HG03139 (cell line): ENCODE data around the gene ACOXL.

Source experiments
- ATAC-seq: cut with Tn5 transposase; IDR thresholded peaks from one replicate; pipeline ENCODE4 v1.9.1; 2021; ENCODE audit not compliant: unreplicated experiment

Gene ACOXL

DNA sequence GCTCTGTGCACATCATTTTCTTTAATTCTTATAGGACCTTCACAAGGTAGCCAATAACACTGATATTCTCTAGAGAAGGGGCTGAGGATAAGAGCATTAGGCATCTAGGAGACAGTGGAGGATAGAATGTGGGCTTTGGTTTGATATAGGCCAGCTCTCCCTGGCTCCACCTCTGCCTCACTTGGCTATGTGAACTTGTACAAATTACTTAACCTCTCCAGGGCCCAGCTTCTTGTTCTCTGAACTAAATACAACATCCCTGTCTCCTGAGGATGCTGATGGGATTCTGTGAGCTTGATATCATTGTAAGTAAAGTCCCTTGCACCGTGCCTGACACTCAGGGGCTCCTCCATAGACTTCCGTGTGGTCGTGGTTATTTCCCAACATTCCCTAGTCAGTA, 87.3 kb downstream of the ACOXL start:
- ATAC-seq, result no peak

DNA sequence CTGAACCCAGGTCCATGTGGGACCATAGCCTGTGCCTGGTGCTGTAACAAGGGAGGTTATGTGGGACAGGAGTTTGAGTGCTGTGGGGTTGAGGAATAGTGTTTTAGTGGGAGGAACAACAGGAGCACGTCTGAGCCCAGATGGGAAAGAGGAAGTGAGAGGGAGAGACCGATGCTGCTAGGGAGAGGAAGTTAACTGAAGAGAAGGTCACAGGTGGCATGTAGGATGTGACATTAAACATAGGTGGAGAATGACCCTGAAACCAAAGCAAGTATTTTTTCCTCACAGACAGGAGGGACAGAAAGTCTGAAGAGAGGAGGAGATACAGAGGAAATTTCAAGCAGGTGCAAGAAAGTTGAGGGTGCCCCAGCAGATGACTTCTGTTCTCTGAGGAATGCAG, 87.8 kb downstream of the ACOXL start:
- ATAC-seq, result peak; percentile 43

GRCh38 chr2:110823165-110823564, 90.8 kb downstream of the ACOXL start:
- ATAC-seq, result no peak

DNA sequence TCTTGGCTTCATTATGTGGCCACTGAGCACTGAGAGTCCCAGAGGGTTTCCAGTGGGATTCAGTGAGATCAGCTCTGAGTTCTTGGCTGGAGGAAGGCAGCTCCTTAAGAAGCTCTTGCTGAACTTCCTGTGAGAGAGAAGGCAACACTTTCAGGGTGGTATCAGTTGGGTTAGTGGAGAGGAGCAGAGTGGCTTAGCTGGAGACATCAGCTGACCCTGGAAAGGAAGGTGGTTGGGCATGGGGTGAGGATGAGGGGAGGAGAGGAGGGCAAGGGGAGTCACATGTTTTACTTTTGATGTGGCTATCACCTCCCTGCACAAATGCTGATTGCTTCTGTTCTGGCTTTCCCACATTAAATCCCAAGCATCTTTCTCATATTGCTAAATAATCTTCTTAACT, 95.1 kb downstream of the ACOXL start:
- no peak for ATAC-seq

DNA sequence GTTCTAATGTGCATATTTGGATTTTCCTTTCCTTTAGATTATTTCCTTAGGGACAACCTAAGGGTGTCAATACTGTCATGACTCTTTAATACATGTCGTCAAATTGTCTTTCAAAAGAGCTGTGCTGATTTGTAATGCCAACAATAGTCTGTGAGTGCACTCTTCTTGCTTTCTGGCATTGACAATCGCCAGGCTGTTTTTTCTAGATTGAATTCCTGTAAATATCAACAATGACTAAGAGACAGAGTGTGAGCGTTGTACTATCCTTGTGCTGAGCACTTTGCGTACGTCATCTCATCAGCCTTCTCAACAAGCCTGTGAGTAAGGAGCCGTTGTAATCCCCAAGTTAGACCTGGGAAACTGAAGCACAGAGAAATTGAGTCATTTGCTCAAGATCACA, 96.0 kb downstream of the ACOXL start:
- no peak for ATAC-seq

- no peak for ATAC-seq
Measured at GRCh38 chr2:110829413-110830146, 97.2 kb downstream of the ACOXL start.

- no peak for ATAC-seq
Measured at GRCh38 chr2:110832740-110833139, 100.4 kb downstream of the ACOXL start.

DNA sequence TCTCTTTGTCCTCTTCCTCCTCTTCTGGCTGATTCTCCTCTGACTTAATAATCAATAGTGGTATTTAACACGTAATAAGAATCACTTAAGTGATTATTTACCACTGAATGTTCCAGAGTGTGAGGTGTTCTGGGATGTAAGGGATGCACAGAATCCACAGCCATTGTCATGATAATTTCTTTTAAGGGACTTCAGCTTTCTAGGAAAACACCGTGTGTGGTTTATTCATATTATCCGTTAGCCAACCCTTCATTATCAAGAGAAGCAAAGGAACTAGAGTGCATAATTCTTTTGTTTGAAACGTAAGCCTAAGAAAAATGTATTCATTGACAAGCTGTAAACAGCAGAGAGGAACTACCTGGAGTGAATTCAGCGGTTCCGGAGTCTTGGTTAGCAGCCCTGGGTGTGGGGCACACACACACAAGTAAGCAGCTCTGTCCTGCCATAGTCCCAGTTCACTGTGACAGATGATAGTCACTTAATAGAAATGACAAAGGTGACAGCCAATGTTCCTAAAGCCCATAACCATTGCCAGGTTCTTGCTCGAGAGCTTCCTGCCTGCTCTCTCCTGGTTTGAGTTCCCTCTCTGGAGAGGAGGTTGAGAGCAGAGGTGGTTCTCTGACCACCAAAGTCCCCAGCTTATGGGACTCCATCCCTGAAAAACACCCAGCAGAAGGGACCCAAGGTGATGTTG, 101.9 kb downstream of the ACOXL start:
- ATAC-seq, result no peak

DNA sequence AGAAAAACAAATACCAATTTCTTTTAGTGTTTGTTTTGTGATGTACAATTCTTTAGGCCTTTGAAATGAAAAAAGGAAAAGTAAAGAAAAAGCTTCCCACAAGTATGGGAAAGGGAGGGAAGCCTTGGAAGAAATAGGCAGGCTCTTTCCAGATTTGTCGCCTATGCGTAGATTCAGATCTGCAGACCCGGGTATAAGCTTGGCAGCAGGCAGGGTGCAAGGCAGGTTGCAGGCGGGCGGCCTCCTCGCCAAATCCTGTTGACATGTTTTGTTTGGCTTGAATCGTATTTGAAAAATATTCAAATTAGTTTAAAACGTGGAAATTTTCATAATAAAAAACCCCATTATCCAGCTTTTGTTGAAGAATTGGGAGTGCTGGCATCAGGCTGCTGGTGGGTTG, 104.3 kb downstream of the ACOXL start:
- no peak for ATAC-seq

DNA sequence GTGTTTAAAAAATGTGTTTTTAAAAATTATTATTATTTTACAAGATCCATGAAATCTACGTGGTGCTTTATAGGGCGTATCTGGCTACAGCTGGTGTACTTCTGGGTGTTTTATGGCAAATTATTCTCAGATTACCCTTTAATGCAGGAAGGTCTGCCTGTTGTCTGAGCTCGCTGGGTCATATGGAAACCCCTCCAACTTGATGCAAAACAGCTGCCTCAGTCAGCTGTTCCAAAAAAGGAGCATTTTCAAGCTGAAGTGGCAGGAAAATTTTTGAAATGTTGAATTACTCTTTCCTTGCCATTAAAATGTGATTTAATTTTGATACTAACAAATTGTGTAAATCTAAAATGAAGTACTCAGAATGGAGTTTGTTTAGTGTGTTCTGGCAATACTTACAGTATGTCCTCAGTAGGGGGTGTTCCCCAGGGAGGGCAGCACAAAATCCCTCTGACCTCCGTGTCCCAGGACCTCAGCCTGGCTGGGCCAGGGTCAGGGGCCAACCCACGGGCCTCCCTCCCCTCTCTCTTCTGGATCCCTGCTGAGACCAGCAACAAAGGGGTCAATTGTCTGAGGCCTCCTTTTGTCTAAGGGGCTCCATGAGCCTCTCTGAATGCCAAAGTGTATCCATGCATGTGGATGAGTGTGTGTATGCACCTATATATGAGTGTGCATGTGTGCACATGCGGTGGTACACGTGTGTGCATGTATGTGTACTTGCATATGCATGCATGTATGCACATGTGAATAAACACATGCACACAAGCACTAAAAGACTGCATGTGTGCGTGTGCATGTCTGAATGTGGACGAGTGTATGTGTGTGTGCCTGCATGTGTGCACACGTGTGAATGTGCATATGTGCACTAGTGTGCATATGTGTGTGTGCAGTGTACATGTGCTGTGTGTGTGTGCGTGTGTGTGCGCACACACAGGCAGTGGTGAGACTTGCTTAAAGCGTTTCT, 105.4 kb downstream of the ACOXL start:
- ATAC-seq, result no peak

DNA sequence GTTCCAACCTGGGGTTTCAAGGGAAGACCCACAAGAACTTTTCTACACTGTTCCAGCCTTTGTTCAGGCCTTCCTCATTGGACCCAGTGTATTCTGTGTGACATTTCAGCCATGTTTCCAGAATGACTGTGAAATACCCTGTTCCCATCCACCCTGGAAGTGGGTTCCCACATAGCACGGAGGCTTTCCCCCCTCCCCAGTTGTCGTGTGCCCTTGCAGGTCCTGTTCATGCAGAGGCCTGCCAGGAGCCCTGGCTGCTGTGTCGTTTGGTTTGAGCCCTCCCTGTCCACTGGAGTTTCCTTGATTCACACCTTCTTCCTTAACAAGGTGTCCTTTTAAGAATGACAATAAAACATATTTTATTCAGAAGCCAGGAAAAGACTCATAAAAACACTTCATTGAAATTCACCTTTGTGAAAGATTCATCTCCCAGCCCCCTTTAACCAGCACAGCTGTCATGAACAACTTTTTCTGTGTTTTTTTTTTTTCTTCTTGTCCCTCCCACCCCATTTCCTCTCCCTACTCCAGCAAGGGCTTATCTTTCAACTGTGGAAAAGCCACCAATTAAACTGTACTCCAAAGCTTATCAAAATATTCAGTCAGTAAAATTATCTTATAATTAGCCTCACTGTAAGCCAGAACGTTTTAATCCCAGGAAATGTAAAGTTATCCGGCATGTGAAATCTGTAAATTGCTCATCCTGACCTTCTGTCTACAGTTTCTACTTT, 106.4 kb downstream of the ACOXL start:
- ATAC-seq, result no peak

DNA sequence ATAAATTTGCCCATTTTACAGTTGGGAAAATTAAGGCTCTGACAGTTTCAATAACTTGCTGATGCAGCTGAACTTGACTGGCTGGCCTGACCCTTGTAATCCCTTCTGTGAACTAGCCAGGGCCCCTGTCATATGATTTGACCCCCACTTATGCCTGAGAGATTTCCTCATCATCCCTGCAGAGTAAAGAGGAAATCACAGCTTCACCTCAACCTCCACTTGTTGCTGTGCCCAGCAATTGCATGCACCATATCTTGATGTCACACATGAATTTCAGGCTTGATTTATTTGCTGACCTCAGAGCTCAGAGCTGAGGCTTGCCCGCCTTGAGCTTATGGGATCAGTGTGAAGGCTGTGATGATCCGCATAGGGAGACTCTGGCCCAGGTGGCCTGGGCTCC, 108.1 kb downstream of the ACOXL start:
- no peak for ATAC-seq

DNA sequence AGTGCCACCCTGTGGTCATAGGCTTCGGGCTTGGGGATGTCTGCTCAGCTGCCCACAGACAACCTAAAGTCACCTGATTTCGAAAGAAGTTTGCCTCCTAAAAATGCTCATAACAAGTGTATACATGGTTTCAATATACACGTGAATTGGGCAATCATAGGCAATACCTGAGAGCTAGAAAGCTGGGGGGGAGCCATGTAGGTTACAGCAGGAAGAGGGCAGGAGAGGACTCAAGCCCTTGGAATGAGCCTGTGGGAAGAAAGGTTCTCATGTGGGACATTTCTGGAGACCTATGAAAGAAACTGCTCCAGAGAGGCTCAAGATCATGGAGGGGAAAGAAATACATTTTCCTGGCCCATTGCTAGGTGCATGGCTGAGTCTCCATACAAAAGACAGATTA, 109.7 kb downstream of the ACOXL start:
- no peak for ATAC-seq

GRCh38 chr2:110843496-110843895, 111.1 kb downstream of the ACOXL start:
- ATAC-seq, result no peak

- no peak for ATAC-seq
Measured at GRCh38 chr2:110843959-110844510, 111.7 kb downstream of the ACOXL start.

DNA sequence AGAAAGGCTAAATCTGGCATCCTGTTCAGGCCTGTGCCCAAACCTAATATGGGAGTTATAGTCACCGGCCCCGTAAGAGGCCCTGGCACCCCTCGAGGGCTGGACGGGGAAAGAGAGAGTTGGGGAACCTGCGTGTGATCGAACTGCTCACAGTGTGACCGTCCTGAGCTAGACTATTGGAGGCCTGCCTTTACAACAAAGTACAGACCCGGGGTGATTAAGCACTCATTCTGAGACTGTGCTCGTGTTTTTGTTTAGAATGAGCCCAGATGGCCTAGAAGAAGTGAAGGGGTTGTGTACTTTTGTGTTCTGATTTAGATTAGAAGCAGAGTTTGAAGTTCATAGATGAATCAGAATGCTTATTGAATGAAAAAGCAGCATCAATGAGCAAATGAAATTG, 115.3 kb downstream of the ACOXL start:
- ATAC-seq, result no peak

- no peak for ATAC-seq
Measured at GRCh38 chr2:110848071-110848470, 115.7 kb downstream of the ACOXL start.

GRCh38 chr2:110848519-110849030, 116.2 kb downstream of the ACOXL start:
- ATAC-seq, result no peak

- no peak for ATAC-seq
Measured at GRCh38 chr2:110851531-110851930, 119.2 kb downstream of the ACOXL start.

- no peak for ATAC-seq
Measured at GRCh38 chr2:110852051-110852450, 119.7 kb downstream of the ACOXL start.
